ENCODE data around the gene TDRD12.

DNA sequence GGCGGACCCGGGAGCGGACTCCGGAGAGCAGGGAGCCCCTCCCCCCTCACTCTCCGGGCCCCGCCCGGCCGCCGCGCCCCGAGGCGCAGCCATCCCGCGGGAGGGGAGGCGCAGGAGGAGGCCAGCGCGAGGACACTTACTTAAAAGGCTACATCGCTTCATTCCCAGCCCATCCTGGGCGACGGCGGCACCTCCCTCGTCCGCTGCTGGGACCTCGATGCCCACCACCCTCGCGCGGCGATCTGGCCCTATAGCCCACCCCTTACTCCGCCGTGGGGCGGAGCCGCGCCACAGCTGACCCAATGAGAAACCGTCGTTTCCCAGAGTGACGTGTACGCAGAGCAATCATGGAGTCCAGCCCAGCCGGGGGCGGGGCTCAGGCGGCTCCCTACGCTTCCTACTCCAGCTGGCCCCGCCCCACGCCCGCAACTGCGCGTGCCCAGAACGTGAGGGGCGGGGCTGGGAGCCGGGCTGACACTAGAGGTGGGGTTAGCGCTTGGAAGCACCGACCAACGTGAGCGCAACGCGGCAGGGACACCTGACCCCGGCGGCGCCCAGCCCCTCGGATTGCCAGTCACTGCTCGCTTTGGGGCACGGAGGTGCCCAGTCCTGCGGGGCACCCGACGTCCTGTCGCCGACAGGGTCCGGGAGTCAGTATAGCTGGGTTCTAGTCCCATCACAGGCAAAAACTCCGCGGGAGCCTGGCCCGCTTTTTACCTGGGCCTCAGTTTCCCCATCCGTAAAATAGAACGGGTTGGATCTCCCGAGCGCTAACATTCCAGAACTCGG is 44.4 kb upstream of the TDRD12 start, which contains the start of gene ANKRD27:
- TF ChIP-seq, protein P1, sequence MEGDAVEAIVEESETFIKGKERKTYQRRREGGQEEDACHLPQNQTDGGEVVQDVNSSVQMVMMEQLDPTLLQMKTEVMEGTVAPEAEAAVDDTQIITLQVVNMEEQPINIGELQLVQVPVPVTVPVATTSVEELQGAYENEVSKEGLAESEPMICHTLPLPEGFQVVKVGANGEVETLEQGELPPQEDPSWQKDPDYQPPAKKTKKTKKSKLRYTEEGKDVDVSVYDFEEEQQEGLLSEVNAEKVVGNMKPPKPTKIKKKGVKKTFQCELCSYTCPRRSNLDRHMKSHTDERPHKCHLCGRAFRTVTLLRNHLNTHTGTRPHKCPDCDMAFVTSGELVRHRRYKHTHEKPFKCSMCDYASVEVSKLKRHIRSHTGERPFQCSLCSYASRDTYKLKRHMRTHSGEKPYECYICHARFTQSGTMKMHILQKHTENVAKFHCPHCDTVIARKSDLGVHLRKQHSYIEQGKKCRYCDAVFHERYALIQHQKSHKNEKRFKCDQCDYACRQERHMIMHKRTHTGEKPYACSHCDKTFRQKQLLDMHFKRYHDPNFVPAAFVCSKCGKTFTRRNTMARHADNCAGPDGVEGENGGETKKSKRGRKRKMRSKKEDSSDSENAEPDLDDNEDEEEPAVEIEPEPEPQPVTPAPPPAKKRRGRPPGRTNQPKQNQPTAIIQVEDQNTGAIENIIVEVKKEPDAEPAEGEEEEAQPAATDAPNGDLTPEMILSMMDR (IDR thresholded peaks at IDR 0.05), result no peak
- no peak for TF ChIP-seq ZFX (IDR thresholded peaks at IDR 0.05; ENCODE audit: borderline replicate concordance)
